HG02938 (cell line): Measurements from ENCODE around the gene EIF5A2.
"Not testable (repeated sequence)": the region's sequence is repeated elsewhere in the genome, so short reads cannot be mapped to it uniquely, and the experiment has no call there.

Source experiments
- ATAC-seq: cut with Tn5 transposase; IDR thresholded peaks from one replicate; pipeline ENCODE4 v1.9.1; 2021; ENCODE audit warnings: mild to moderate bottlenecking, moderate library complexity; ENCODE audit not compliant: unreplicated experiment

The EIF5A2 gene

DNA sequence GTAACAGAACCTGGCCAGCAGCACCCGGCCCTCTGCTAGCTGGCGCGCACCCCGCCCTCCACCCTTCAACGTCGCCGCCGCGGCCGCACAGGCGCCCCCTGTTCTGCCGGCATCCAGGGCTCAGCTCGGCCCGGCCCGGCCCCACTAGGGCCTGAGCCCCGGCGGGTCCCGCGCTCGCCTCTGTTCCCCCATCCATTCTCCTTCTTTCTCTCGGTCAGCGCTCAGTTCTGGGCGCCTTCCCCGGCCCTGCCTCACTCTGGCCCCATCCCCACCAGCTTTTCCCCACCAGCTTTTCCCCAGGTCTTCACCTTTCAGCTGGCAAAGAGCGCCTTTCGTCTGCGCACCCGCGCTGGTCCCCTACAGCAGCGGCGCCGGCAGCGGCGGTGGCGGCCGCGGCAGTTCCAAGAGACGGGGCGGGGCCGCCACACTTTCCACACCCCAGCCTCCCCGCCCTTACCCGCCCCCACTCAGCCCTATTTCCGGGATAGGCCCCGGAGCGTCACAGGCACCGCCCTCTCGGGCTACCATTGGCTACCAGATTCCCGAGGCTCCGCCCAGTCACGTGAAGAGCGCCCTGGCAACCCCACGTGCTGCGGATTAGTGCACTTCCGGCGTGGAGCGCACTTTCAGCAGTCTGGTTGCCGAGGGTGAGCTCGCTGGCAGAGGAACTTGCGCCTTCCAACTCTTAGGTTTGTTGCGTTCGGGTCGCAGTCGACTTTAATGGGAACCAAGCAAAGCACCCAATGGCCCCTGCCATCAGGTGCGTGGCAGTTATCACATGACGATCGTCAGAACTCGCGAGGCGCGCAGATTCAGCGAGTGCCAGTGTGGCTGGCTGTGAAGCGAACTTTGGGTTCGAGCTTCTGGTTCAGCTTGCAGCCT lies at the start of gene EIF5A2:
EIF5A2 (minus strand) TSS at position 403 of the 882 bp plus-strand sequence. CDS start 831 bp downstream, outside the sequence.
- peak; percentile 87 for ATAC-seq

DNA sequence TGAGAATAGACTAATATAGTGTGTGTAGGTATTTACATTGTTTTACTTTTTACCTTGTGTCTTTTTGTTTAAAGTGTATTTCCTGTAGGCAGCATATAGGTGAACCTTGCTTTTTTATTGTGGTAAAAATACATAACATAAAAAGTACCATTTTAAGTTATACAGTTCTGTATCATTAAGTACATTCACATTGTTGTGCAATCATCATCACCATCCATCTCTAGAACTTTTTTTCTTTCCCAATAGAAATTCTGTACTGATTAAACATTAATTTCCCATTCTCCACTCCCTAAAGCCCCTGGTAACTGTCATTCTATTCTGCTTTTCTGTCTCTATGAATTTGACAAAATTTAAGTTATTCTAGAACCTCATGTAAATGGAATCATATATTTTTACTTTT lies 48.2 kb upstream of the EIF5A2 start:
- ATAC-seq, result no peak

DNA sequence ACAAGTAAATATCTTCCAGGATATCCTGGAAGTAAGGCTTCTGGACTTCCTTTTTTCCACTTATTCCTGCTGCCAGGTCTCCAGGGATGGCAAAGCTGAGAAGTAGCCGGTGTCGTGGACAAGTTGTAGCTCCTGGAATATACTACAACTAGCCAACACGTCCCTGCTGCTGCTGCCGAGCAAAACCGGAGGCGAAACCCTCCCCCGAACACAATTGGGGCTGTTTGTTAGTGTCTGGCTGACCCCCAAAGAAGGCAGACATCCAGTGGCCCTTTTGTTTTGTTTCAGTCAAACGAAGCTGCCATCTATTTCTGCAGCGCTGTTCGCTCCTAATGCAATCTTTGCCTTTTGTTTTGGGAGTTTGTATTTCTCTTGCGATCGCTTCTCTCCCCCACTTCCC lies 45.3 kb upstream of the EIF5A2 start:
- ATAC-seq, result no peak

DNA sequence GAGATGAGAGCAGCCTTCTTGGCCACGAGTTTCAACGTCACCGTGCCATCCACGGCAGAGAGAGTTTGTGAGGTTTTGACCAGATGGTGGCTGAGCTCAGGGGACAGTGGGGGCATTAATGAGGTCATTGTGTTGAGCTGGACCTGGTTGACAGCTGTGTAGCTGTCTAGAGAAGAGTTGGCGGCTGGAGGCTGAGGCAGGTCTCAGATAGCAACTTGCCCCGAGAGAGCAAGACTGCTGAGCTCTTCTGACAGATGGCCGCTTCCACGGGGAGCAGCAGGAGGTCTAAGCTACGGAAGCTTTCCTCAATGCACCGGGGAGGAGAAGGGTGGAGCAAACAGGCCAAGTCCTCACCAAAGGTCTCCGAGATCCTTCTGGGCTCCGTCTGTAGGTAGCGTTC lies 44.8 kb upstream of the EIF5A2 start:
- no peak for ATAC-seq

DNA sequence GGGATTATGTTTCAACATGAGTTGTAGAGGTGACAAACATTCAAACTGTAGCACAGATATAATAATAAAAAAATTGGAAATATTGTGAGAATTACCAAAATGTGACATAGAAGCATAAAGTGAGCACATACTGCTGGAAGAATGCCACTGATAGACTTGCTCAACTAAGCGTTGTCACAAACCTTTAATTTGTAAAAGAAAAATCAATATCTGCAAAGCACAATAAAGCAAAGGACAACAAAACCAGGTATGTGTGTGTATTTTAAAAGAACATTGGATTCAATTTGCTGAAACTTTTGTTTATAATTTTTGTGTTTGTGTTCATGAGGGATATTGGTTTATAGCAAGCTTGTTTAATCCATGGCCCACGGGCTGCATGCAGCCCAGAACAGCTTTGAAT lies 40.8 kb upstream of the EIF5A2 start:
- no peak for ATAC-seq

DNA sequence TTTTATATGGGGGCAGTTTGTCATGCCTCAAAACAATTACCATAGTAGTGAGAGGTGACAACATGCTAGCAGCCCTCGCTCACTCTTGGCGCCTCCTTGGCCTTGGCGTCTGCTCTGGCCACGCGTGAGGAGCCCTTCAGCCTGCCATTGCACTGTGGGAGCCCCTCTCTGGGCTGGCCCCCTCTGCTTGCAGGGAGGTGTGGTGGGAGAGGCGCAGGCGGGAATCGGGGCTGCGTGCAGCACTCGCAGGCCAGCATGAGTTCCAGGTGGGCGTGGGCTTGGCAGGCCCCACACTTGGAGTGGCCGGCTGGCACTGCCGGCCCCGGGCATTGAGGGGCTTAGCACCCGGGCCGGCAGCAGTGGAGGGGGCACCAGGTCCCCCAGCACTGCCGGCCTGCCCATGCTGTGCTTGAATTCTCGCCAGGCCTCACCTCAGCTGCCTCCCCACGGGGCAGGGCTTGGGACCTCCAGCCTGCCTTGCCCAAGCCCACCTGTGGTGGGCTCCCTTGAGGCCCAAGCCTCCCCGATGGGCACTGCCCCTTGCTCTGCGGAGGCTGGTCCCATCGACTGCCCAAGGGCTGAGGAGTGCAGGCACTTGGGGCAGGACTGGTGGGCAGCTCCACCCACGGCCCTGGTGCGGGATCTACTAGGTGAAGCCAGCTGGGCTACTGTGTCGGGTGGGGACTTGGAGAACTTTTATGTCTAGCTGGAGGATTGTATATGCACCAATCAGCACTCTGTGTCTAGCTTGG lies 38.8 kb upstream of the EIF5A2 start:
- ATAC-seq, result no peak

DNA sequence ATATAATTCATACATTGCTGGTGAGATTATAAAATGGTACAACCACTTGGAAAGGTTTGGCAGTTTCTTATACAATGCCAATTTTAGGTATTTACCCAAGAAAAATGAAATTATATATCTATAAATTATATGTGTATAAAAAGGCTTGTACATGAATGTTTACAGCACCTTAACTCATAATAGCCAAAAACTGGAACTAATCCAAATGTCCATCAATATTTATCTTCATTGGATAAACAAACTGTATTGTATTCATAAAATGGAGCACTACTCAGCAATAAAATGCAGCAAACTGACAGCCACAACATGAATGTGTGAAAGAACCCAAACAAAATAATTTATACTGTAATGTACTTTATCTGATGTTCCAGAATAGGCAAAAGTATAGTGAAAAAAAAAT lies 33.6 kb upstream of the EIF5A2 start:
- no peak for ATAC-seq

DNA sequence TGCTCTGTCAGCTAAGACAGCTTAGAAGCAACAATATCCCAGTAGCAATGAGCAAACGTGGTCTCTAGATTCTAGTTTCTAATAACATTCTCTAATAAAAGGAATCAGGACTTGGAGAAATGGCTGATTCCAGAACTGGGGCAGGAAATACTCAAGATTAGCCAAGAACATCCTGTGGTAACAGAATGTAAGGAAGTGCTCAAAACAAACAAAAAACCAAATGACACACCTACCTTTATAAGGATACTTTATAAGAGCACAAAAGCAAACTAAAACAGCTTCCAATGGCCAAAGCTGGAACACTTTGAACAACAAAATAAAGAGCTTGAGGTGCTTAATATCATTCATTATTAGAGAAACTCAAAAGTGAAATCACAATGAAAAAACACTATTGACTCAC lies 33.1 kb upstream of the EIF5A2 start:
- ATAC-seq, result no peak

DNA sequence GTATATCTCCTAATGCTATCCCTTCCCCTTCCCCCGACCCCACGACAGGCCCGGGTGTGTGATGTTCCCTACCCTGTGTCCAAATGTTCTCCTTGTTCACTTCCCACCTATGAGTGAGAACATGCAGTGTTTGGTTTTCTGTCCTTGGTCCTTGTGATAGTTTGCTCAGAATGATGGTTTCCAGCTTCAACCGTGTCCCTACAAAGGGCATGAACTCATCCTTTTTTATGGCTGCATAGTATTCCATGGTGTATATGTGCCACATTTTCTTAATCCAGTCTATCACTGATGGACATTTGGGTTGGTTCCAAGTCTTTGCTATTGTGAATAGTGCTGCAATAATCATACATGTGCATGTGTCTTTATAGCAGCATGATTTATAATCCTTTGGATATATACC lies 24.6 kb upstream of the EIF5A2 start:
- not testable (repeated sequence) for ATAC-seq

DNA sequence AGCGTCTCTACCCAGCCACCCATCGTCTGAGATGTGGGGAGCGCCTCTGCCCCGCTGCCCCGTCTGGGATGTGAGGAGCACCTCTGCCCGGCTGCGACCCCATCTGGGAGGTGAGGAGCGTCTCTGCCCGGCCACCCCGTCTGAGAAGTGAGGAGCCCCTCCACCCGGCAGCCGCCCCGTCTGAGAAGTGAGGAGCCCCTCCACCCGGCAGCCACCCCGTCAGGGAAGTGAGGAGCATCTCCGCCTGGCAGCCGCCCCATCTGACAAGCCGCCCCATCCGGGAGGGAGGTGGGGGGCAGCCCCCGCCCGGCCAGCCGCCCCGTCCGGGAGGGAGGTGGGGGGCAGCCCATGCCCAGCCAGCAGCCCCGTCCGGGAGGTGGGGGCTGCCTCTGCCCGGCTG lies 15.1 kb upstream of the EIF5A2 start:
- not testable (repeated sequence) for ATAC-seq

DNA sequence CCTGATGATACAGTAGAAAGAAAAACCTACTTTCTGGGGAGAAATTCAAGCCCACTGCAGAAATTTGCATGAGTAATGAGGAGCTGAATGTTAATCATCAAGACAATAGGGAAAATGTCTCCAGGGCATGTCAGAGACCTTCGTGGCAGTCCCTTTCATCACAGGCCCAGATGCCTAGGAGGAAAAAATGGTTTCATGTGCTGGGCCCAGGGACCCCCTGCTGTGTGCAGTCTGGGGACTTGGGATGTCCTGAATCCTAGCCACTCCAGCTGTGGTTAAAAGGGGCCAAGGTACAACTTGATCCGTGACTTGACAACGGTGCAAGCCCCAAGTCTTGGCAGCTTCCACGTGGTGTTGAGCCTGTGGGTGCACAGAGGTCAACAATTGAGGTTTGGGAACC lies 10.3 kb upstream of the EIF5A2 start:
- no peak for ATAC-seq

DNA sequence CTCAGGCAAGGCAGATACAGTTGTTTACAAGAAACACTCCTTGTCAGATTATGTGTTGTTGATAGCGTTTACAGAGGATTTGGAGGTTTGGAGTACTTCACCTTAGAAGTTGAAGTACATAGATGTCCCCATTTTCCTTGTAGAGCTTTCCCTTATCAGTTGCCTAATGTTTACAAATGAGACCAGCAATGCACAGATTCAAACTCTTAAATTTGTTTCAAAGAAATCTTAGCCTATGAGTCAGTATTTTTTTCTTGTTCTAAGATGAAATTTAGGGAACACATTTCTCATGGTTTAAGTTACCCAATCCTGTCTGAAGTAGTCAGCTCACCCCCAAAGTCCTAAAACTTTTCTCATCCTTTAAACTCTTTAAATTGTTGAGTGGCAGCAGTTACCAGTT lies 6.3 kb upstream of the EIF5A2 start:
- no peak for ATAC-seq

DNA sequence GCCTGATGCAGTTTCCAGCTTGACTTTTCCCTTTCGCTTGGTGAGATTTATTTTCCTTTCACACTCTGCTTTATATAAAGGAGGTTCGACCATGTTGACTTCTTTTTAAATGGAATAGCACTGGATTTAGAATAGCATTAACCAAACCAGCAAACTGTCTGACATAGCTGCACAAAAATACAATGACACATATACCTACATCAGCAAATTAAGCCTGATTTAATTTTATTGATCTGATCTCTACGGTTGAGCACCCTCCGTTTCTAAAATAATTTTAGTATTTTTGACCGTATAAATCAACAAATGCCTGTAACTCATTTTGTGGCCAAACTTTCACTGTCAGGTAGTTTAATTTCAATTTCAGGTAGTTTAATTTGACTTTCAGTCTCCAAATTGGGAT lies 5.8 kb upstream of the EIF5A2 start:
- ATAC-seq, result no peak

DNA sequence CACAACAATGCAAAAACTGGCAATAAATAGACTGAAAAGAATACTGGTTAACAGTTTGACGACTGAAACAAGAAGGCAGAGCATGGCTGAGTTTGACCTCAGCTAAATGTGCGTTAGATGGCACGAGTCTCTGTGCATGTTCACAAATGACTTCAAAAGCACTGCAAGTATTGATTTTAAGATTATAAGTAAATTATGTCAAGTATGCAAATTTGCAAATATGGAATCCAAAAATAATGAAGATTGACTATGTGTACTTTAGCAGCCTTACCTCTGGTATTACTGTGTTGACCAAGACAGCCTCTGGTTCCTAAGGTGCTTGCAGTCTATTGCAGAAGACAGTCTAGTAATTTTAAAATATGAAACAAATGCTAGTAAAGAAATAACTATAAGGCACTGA lies 2.6 kb upstream of the EIF5A2 start:
- no peak for ATAC-seq

DNA sequence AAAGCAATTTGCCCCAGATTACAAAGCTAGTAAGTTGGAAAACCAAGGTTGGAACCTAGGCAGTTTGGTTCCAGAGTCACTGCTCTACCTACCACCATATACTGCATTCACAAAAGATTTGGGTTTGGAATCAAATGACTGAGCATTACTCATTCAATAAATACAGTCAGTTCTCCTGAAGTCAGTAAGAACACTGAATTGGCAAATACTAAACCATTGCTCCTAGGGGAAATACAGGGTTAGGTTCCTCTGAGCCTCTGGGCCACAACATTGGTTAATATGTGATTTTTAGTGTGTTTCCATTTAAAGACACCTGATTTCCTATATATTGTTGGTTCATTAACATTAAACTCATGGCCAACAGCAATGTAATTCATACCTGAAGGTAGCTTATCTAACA lies 2.1 kb upstream of the EIF5A2 start:
- no peak for ATAC-seq

DNA sequence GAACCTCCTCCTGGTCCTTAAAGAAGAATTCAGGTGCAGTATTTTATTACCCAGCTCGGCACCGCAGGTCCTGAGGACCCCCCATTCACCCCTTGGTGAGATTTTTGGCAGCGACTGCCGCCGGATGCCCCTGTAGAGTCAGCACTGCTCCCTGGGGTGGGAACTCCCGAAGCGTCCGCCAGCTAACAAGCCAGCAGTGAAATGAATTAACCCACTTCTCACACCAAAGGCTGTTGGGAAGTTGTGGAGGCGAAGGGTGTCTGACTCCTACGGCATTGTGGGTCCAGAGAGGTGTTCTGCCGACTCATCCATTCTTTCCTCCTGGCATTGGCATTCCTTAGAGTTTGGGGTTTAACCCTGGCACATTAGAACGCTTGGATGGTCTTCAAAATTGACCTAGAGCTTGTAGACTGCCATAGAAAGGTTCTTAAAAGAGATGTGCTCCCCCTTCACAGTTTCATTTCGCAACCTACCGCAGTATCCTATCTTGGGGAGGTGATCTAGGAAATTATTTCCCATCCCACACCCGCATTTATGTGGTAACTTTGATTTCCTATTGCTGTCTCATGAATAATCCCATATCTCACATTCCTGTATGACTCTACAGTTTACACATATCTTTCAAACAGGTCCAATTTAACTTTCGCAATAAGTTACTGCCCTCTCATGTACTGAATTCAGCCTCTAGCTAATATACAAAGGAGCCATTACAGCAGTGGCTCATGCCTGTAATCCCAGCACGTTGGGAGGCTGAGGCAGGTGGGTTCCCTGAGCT lies 879 bp upstream of the EIF5A2 start:
- no peak for ATAC-seq

DNA sequence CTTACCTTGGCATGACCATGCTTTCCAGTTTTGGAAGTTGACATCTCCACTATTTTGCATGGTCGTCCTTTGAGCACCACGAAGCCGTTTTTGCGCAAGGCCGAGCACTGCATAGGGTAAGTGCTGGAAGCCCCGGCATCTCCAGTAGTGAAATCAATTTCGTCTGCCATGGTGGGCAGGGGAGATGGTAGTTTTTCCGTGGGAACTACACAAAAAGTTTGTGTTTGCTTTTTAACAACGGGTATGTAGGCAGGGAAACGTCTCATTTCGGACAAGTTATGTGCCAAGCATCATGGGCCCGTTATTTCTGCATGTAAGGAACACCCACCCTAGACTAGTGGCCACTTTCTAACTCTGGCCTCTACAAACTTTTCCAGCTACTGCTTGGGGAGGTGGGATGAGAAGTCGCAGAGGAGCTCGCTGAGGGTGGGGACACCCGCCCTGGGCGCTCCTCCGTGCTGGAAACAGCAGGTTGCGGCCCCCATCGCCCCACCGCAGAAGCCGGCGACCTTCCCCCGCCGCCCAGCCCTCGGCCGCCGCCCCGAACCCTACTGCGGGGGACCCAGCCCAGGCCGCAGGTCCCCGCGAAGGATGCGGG lies 701 bp downstream of the EIF5A2 start:
- ATAC-seq, result peak; percentile 21

DNA sequence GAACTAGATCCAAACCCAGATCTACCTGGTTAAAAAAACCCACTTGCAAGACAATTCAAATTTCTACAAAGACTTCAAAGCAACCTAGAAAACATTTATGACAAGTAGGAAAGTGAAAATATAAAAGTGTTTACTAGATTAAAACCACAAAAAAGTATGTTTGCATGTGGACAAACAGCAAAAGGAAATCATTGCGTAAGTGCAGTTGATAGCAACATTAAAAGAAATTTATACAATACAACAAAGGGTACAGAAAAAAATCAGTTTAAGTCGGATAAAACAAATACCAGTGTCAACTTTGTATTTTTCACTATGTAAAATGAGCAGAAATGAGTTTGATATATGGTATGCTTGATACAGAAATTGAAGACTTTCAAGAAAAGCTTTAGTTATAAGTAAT lies 2.6 kb downstream of the EIF5A2 start:
- no peak for ATAC-seq

DNA sequence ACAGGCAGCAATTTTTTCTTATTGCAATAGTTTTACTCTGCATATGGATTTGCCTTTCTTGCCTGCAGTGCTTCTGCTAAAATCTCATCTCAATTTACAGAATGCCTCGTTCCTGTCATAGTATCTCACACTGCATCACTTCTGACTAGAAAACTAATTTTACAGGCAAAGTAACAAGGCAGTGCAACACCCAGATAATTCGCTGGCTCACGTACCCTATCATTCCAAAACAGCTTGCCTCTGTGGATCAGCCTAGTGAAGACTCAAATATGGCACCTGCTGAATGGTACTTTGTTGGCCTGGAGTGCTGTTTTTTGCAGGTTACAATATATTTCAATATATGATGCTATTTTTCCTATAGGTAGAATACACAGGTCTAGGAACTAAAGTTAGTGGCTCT lies 5.3 kb downstream of the EIF5A2 start:
- ATAC-seq, result no peak

DNA sequence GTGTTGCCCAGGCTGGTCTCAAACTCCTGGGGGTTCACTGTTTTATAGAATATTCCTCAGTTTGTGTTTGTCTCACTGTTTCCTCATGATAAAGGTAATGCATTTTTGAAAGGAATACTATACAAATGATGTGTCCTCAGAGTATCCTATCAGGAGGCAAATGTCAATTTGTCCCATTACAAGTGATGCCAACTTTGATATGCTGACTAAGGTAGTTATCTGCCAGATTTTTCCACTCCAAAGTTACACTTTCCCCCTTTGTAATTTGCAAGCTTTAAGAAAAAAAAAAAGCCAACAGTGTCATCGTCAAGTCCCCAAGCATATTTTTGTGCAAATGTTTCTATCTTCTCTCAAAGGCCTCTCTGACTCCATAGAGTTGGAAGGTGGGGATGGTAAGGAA lies 9.0 kb downstream of the EIF5A2 start:
- ATAC-seq, result no peak

DNA sequence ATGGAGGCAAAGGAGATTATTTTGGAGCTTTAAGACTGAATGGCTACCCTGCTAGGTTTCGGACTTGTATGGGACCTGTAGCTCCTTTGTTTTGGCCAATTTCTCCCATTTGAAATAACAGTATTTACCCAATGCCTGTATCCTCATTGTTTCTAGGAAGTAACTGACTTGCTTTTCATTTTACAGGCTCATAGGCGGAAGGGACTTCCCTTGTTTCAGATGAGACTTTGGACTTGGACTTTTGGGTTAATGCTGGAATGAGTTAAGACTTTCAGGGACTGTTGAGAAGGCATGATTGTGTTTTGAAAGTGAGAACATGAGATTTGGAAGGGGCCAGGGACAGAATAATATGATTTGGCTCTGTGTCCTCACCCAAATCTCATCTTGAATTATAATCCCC lies 10.5 kb downstream of the EIF5A2 start:
- no peak for ATAC-seq
